OCI-LY7 (cell line): ENCODE results near the gene ITIH3. TPM values are rescaled to one million over a fixed set of nuclear protein-coding genes. Genes with fewer than 3 reads are reported as not detected.
A peak's percentile ranks its signal among the peaks of the same experiment; 100 is the strongest.

Source experiments
- BruUV-seq: library from RNA; stranded (reverse); fragments of 400-500 nt; replicated peaks from 2 replicates; lab custom pipeline; 2021; lab: Mats Ljungman, UMichigan
- CTCF ChIA-PET: fragments of 300-600 bp; sonication (Branson Sonifier 250); formaldehyde crosslinking; loops from one replicate; lab custom pipeline; 2022; ENCODE audit warnings: antibody characterized with exemption; ENCODE audit not compliant: unreplicated experiment; lab: Charles Lee
- POLR2A ChIA-PET: fragments of 300-600 bp; sonication (Branson Sonifier 250); formaldehyde crosslinking; loops from one replicate; lab custom pipeline; 2022; ENCODE audit warnings: antibody characterized with exemption; lab: Charles Lee
- DNase-seq: peaks from one replicate; pipeline ENCODE4 v3.0.0-alpha.2; 2015; ENCODE audit warnings: low spot score
- H2AFZ ChIP-seq: fragments of 200-600 bp; sonication (generic), shearing (Covaris generic); 2 replicates; pipeline ENCODE4 v1.6.1; 2014; ENCODE audit warnings: mild to moderate bottlenecking, antibody characterized with exemption, low read length, moderate library complexity
- H3K27ac ChIP-seq: fragments of 200-600 bp; sonication (generic); 2 replicates; pipeline ENCODE4 v1.5.1; 2014; ENCODE audit warnings: mixed run types, low read depth, mild to moderate bottlenecking, moderate library complexity, low read length, inconsistent platforms; ENCODE audit not compliant: poor library complexity, severe bottlenecking
- H3K36me3 ChIP-seq: fragments of 200-600 bp; sonication (generic); 2 replicates; pipeline ENCODE4 v1.6.1; 2014; ENCODE audit warnings: mild to moderate bottlenecking, antibody characterized with exemption, low read length, moderate library complexity, mixed read lengths; ENCODE audit not compliant: insufficient read depth
- H3K4me1 ChIP-seq: fragments of 200-600 bp; sonication (generic); 2 replicates; pipeline ENCODE4 v1.5.1; 2014; ENCODE audit warnings: mild to moderate bottlenecking, low read length; ENCODE audit not compliant: insufficient read depth, poor library complexity, severe bottlenecking
- H3K4me2 ChIP-seq: fragments of 200-600 bp; sonication (generic); 2 replicates; pipeline ENCODE4 v1.6.1; 2014; ENCODE audit warnings: mild to moderate bottlenecking, low read length
- H3K4me3 ChIP-seq: fragments of 200-600 bp; sonication (generic); 2 replicates; pipeline ENCODE4 v1.5.1; 2014; ENCODE audit warnings: mild to moderate bottlenecking, low read depth, low read length; ENCODE audit not compliant: poor library complexity, severe bottlenecking
- H3K79me2 ChIP-seq: fragments of 200-600 bp; sonication (generic); 2 replicates; pipeline ENCODE4 v1.6.1; 2016; ENCODE audit warnings: low read depth, mild to moderate bottlenecking, low read length, moderate library complexity, mixed read lengths; ENCODE audit not compliant: insufficient read depth
- H3K9me2 ChIP-seq: fragments of 200-600 bp; sonication (generic); 2 replicates; pipeline ENCODE4 v1.6.1; 2016; ENCODE audit warnings: mild to moderate bottlenecking, low read length, mixed read lengths; ENCODE audit not compliant: insufficient read depth
- H3K9me3 ChIP-seq: fragments of 200-600 bp; sonication (generic); 2 replicates; pipeline ENCODE4 v1.6.1; 2014; ENCODE audit warnings: mild to moderate bottlenecking, mixed run types, low read length, mixed read lengths
- H4K20me1 ChIP-seq: fragments of 200-600 bp; sonication (generic); 2 replicates; pipeline ENCODE4 v1.6.1; 2014; ENCODE audit warnings: mild to moderate bottlenecking, antibody characterized with exemption, low read length, moderate library complexity, mixed read lengths; ENCODE audit not compliant: insufficient read depth
- EZH2phosphoT487 ChIP-seq: fragments of 200-600 bp; sonication (generic); IDR thresholded peaks from 2 replicates; pipeline ENCODE4 v1.6.1; 2018; ENCODE audit warnings: low read depth, borderline replicate concordance, mild to moderate bottlenecking, mixed run types, antibody characterized with exemption, low read length, moderate library complexity, mixed read lengths
- intact Hi-C: fragments of 100-400 bp; cut with micrococcal nuclease; formaldehyde crosslinking; loops from one replicate; pipeline ENCODE4 v1.10.0; 2022; ENCODE audit not compliant: unreplicated experiment
- total RNA-seq, 2 experiments: library from RNA; depleted of rRNA in 1 of 2; stranded (reverse); fragments of >200 nt in 1 of 2; shearing (Covaris generic) in 1 of 2; gene quantifications; 2 replicates each; pipeline ENCODE4 v1.2.3, GENCODE V29; 2014 to 2022
- TF ChIP-seq, protein P1 (sequence below): fragments of 200-600 bp; sonication (generic); conservative IDR thresholded peaks from 2 replicates; pipeline ENCODE4 v1.5.1; 2014; ENCODE audit warnings: mild to moderate bottlenecking, antibody characterized with exemption, low read length, moderate library complexity, mixed read lengths

ITIH3 gene
- total RNA-seq, 2 experiments from 2014 or later = not detected

DNA sequence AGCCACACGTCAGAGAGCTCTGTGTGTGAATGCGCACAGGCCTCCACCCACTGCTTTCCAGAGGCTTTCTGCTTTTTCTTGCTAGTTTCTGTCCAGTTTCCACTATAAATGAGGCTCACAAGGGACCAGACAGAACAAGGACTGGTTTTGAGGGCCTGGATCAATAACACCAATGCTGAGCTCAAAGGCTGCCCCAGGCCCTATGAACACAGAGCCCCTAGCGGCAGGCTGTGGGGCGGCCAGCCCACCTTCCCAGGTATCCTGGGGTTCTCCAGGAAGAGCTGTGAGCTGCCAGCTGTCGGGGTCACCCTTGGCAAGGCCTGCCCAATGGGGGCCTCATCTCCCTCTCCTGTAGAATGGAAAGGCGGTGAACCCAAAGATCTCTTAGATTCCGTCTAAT is 2.2 kb upstream of the ITIH3 start:
- H3K9me2 ChIP-seq = no peaks in the 10 kb centered on the region
- no peaks in the 10 kb centered on the region for H3K9me3 ChIP-seq
- CTCF ChIA-PET = no interaction called here
- no peaks in the 10 kb centered on the region for H3K79me2 ChIP-seq
- intact Hi-C loops = no loop called here
- H4K20me1 ChIP-seq = no peaks in the 10 kb centered on the region
- H2AFZ ChIP-seq = no peak overlapping the region
- H3K36me3 ChIP-seq = no peaks in the 10 kb centered on the region
- H3K4me2 ChIP-seq = no peak overlapping the region
- no peaks in the 10 kb centered on the region for H3K4me1 ChIP-seq
- H3K27ac ChIP-seq = no peak overlapping the region
- no TSS peak for BruUV-seq
- H3K4me3 ChIP-seq = no peak overlapping the region
- DNase-seq = peak; percentile 24
- TF ChIP-seq, protein P1, sequence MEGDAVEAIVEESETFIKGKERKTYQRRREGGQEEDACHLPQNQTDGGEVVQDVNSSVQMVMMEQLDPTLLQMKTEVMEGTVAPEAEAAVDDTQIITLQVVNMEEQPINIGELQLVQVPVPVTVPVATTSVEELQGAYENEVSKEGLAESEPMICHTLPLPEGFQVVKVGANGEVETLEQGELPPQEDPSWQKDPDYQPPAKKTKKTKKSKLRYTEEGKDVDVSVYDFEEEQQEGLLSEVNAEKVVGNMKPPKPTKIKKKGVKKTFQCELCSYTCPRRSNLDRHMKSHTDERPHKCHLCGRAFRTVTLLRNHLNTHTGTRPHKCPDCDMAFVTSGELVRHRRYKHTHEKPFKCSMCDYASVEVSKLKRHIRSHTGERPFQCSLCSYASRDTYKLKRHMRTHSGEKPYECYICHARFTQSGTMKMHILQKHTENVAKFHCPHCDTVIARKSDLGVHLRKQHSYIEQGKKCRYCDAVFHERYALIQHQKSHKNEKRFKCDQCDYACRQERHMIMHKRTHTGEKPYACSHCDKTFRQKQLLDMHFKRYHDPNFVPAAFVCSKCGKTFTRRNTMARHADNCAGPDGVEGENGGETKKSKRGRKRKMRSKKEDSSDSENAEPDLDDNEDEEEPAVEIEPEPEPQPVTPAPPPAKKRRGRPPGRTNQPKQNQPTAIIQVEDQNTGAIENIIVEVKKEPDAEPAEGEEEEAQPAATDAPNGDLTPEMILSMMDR = peak; percentile 73
- TF ChIP-seq EZH2phosphoT487 = no peak
- POLR2A ChIA-PET = interaction anchor here (0.6 to 1.1 kb wide), 3 partner anchors 27 to 161 kb away, joined by 3 to 4 read pairs (median 4); no protein-coding TSS in a partner anchor

GRCh38 chr3:52792961-52793695 is 1.5 kb upstream of the ITIH3 start:
- H2AFZ ChIP-seq = no peak overlapping the region
- H3K27ac ChIP-seq = no peak overlapping the region
- no peak overlapping the region for H3K4me3 ChIP-seq
- H3K4me1 ChIP-seq = no peaks in the 10 kb centered on the region
- intact Hi-C loops = no loop called here
- CTCF ChIA-PET = no interaction called here
- no peaks in the 10 kb centered on the region for H3K79me2 ChIP-seq
- no peak for DNase-seq
- H3K4me2 ChIP-seq = no peak overlapping the region
- H3K9me3 ChIP-seq = no peaks in the 10 kb centered on the region
- H3K9me2 ChIP-seq = no peaks in the 10 kb centered on the region
- TF ChIP-seq, protein P1 = no peak
- no peak for TF ChIP-seq EZH2phosphoT487
- BruUV-seq = no TSS peak
- H4K20me1 ChIP-seq = no peaks in the 10 kb centered on the region
- POLR2A ChIA-PET = interaction anchor here (0.7 to 1.1 kb wide), 3 partner anchors 22 to 122 kb away, joined by 3 to 4 read pairs (median 4); no protein-coding TSS in a partner anchor
- H3K36me3 ChIP-seq = no peaks in the 10 kb centered on the region
